Spinal cord (tissue), 10 donors: ENCODE measurements around the gene BLOC1S1. TPM values are rescaled to one million over a fixed set of nuclear protein-coding genes. Genes with fewer than 3 reads are reported as not detected.

ENCODE experiments used
- DNase-seq, 6 donors: peaks; one replicate each; pipeline versions ENCODE4 v3.0.0 to v3.0.0-alpha.2; 2013 to 2015; ENCODE audit warnings: low spot score in 6 of 6, low read depth in 4 of 6
- H3K27ac ChIP-seq: one replicate; pipeline ENCODE4 v1.5.1; 2013; ENCODE audit warnings: low read depth, low read length, control low read depth
- H3K27me3 ChIP-seq: one replicate; pipeline ENCODE4 v1.6.1; 2013; ENCODE audit warnings: low read length; ENCODE audit not compliant: control insufficient read depth, insufficient read depth
- H3K36me3 ChIP-seq: one replicate; pipeline ENCODE4 v1.6.1; 2013; ENCODE audit warnings: low read length; ENCODE audit not compliant: control insufficient read depth, insufficient read depth
- H3K4me1 ChIP-seq: one replicate; pipeline ENCODE4 v1.6.1; 2013; ENCODE audit warnings: low read length; ENCODE audit not compliant: control insufficient read depth, insufficient read depth
- H3K4me3 ChIP-seq: one replicate; pipeline ENCODE4 v1.5.1; 2013; ENCODE audit warnings: low read depth, low read length, control low read depth
- H3K9me3 ChIP-seq: one replicate; pipeline ENCODE4 v1.6.1; 2013; ENCODE audit warnings: low read length; ENCODE audit not compliant: control insufficient read depth, insufficient read depth
- WGBS: methylation state at CpG from one replicate; pipeline ENCODE4 v1.1.5; 2013; ENCODE audit warnings: missing lambda C conversion rate; ENCODE audit not compliant: insufficient coverage; 5-methylcytosine and 5-hydroxymethylcytosine counted together
- polyA plus RNA-seq, 2 donors: library from polyadenylated mRNA; unstranded; fragments of 120-200 nt; gene quantifications; one replicate each; pipeline ENCODE4 v1.2.1, GENCODE V29; 2013; ENCODE audit not compliant: insufficient read length in 2 of 2
- total RNA-seq, 2 donors: library from RNA; depleted of rRNA in 1 of 2; stranded (reverse); fragments of 120-200 nt in 1 of 2; fragments of >200 nt in 1 of 2; gene quantifications; one replicate each; pipeline versions ENCODE4 v1.2.3 to v1.2.4, GENCODE V29; 2013 to 2014
- donor health status: healthy.

Gene BLOC1S1
- total and polyA plus RNA-seq, 4 donors = 45.7 to 187 (median 148) TPM

DNA sequence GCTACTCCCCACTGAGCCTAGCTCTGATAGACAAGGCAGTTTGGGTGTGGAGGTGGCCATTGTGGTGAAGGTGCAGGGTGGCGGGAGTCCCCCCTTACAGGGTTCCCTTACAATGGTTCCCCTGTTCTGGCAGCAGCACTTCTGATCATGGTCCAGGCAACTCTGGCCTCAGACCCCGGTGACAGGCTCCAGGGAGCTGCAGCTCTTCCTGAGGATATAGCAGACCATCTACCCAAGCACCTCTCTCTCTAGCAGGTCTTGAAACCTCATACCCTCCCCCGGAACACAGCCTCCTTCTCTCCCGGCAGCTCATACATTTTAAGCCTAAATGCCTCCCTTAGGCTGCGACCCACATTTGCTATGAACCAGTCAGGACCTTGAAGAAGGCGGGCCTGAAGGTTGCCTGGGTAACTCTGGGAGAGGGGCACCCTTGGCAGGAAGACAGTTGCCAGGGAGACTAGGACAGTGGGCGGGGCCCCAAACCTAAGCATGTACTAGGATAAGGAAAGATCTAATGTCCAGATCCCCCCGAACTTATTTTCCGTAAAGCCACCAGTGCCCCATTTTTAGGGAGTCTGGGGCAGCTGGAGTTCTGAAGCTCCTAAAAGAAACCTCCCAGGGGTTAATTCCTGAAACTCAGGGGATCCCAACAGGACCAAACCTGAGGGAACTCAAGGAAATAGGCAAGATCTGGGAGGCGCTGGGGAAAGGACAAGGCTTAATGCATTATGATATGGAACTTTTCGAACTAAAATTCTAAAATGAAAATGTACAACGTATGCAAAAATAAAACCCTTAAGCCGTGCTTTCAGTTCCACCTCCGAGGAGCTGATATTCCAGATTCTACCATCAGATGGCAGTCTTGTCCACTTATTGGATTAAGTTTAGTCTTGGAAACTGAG, 22.5 kb downstream of the BLOC1S1 start:
- 0% methylated on average over 6 of the region's 14 CpGs for WGBS
- DNase-seq = peak in 5 of 6 donors; percentile 89 to 98 (median 96)
- Histone ChIP-seq H3K4me3 (peak overlapping the region; percentile 55), H3K4me1 (peaks cover 35% of the 10 kb centered on the region), H3K9me3 (no peaks in the 10 kb centered on the region), H3K27ac (peak overlapping the region; percentile 93), H3K36me3 (no peaks in the 10 kb centered on the region), H3K27me3 (no peaks in the 10 kb centered on the region)

DNA sequence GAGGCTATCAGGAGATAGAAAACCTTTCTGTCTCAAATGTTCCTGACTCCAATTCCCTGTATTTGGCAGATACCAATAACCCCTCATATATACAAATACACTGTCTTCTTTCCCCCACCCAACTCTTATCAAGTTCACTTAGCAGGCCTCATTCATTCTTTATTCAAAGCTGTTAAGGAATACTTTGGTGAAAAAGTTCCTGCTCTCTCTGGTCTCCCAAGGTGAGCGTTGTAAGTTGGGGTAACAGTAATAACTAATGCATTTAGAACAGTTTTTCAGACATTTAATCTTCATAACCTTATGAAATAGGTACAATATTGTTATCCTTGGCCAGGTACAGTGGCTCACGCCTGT, 23.2 kb downstream of the BLOC1S1 start:
- no peaks in the 10 kb centered on the region for H3K27me3 ChIP-seq
- H3K4me3 ChIP-seq = peak overlapping the region; percentile 55
- no peaks in the 10 kb centered on the region for H3K36me3 ChIP-seq
- WGBS = no CpG with 5 or more reads among the region's 2 CpGs
- no peak for DNase-seq
- H3K9me3 ChIP-seq = no peaks in the 10 kb centered on the region
- H3K27ac ChIP-seq = peak overlapping the region; percentile 93
- H3K4me1 ChIP-seq = peaks cover 39% of the 10 kb centered on the region

DNA sequence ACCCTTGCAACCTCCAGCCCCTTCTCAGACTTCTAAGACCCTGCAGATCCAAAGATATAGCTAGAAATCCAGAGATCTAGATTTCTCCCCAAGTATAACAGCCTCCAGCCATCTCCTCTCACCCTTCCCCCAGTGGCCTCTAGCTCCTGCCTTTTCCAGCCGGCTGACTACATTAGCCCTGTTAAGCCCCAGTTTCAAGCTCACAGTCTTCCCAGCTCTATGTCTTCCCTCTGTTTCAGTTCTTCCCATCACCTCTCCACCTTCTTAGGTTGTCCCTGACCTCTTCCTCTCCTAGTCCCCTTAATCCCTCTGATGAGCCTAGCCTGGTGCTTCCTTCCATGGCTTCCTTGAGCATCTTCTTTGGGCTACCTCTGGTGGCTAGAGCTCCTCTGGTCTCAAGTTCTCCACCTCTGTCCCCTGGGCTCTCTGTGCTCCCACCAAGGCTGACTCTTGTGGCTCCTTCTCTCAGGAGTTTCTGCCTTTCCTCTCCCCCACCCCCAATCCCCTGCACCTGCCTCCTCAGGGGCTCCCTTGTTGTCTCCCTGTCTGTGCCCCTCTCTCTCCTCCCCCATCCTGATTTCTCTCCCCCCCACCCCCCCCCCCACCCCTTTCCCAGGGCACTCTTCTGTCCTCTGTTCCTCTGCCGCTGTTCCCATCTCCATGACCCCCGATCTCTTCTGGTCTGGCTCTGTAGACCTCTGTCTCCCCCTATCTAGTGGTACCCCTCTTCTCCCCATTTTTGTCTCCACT, 26.3 kb downstream of the BLOC1S1 start:
- peak overlapping the region; percentile 35 for H3K4me3 ChIP-seq
- DNase-seq = no peak
- H3K27me3 ChIP-seq = no peaks in the 10 kb centered on the region
- WGBS = 16% methylated on average over 3 of the region's 3 CpGs
- H3K36me3 ChIP-seq = no peaks in the 10 kb centered on the region
- H3K4me1 ChIP-seq = peaks cover 44% of the 10 kb centered on the region
- peak overlapping the region; percentile 75 for H3K27ac ChIP-seq
- H3K9me3 ChIP-seq = no peaks in the 10 kb centered on the region

DNA sequence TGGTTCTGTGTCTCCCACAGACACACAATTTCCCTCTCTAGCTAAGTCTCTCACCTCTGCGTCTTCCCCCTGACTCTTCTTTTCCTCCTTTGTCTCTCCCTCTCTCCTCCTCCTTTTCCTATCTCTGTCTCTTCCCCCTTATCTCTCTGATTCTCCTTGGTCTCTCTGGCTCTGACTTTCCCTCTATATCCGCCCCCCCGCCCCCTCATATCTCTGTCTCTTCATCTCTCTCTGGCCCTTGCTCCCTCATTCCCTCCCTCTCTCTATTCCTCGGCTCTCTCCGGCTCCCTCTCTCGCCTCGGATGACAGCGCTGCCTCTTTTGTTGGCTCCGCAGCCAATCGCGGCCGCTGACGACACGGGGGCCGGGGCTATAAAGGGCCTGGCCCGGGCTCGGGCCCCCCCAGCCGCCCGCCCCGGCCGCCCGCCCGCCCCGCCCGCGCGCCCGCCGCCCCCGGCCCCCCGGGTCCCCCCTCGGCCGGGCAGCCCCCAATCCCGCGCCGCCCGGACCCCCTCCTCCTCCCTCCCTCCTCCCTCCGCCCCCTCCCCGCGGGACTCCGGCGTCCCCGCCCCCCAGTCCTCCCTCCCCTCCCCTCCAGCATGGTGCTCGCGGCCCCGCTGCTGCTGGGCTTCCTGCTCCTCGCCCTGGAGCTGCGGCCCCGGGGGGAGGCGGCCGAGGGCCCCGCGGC, 27.0 kb downstream of the BLOC1S1 start, which contains the start of gene GDF11:
TSS of gene GDF11 (plus strand) at position 404 of the 687 bp plus-strand sequence. CDS start at position 599, 195 bp downstream.
- H3K27me3 ChIP-seq = no peaks in the 10 kb centered on the region
- under 1% methylated on average over 17 of the region's 53 CpGs for WGBS
- H3K9me3 ChIP-seq = no peaks in the 10 kb centered on the region
- peak within 1 kb of the TSS; percentile 62 for H3K4me3 ChIP-seq
- no peaks in the 10 kb centered on the region for H3K36me3 ChIP-seq
- DNase-seq = peak in 4 of 6 donors; percentile 83 to 98 (median 92)
- H3K4me1 ChIP-seq = peaks cover 36% of the 10 kb centered on the region
- H3K27ac ChIP-seq = peak within 1 kb of the TSS; percentile 75

DNA sequence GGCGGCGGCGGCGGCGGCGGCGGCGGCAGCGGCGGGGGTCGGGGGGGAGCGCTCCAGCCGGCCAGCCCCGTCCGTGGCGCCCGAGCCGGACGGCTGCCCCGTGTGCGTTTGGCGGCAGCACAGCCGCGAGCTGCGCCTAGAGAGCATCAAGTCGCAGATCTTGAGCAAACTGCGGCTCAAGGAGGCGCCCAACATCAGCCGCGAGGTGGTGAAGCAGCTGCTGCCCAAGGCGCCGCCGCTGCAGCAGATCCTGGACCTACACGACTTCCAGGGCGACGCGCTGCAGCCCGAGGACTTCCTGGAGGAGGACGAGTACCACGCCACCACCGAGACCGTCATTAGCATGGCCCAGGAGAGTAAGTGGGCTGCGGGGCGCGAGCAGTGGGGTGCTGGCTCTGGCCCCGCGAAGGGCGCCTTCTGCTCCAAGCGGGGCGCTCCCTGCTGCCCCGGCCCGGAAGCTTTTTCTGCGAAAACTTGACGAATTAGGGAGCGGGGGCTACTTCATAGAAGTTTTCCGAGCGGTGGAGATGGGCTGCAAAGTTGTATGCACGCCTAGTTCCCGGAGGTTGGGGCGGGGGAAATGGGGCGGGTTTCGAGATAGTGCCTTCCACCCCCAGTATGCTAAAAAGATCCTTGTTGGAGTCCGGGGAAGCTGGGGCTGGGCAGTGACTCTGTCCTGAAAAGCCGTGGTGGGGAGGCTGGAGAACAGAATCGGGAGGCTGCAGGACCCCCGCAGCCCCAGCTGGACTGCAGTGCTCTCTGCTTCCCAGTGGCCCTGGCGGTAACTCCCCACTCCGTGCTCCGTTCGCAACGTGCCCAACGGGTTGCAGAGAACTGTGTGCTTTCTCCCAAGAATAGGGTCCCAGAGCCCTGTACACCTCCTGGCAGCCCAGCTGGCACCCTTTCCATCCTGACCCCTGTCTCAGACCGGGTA, 27.8 kb downstream of the BLOC1S1 start:
- Histone ChIP-seq H3K4me3 (peak overlapping the region; percentile 62), H3K4me1 (peaks cover 29% of the 10 kb centered on the region), H3K9me3 (no peaks in the 10 kb centered on the region), H3K27ac (peak overlapping the region; percentile 69), H3K27me3 (no peaks in the 10 kb centered on the region), H3K36me3 (peaks cover 5% of the 10 kb centered on the region)
- DNase-seq = peak in 2 of 6 donors; percentile 76 to 82
- whole genome bisulfite sequencing = under 1% methylated on average over 69 of the region's 73 CpGs

DNA sequence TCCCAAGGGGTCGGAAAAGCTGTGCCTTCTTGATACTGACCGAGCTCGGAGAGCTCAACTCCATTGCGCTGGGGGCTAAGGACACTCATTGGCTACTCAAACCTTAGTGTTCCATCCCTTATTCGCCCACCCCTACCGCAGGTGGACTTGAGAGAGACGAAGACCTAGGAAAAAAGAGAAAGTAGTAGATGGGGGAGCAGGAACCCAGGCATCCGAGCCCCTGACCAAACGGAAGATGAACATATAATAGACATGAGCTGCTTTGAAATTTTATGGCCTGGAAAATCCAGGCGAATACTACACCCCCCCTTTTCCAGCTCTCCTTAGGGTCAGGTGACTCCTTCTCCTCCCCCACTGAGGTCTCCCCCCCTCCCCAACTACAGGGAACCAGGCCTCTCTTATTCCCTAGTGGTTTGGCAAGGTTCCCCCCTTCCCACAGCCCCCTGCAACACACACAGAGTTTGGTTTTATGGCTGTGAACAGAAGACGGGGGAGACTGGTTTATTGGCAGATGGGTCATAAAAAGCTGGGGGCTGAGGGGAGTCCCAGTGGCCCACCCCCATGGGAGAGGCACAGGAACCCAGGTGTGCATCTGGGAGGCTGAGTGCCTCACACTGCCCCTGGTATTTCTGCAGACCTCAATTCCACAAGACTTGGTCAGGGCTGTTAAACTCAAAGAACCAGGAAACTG, 28.6 kb downstream of the BLOC1S1 start:
- H3K9me3 ChIP-seq = no peaks in the 10 kb centered on the region
- H3K4me1 ChIP-seq = peaks cover 29% of the 10 kb centered on the region
- H3K27ac ChIP-seq = peak overlapping the region; percentile 69
- peaks cover 14% of the 10 kb centered on the region for H3K36me3 ChIP-seq
- peak in 1 of 6 donors; percentile 22 for DNase-seq
- no peaks in the 10 kb centered on the region for H3K27me3 ChIP-seq
- WGBS = 4% methylated on average over 6 of the region's 11 CpGs
- H3K4me3 ChIP-seq = peak overlapping the region; percentile 62

DNA sequence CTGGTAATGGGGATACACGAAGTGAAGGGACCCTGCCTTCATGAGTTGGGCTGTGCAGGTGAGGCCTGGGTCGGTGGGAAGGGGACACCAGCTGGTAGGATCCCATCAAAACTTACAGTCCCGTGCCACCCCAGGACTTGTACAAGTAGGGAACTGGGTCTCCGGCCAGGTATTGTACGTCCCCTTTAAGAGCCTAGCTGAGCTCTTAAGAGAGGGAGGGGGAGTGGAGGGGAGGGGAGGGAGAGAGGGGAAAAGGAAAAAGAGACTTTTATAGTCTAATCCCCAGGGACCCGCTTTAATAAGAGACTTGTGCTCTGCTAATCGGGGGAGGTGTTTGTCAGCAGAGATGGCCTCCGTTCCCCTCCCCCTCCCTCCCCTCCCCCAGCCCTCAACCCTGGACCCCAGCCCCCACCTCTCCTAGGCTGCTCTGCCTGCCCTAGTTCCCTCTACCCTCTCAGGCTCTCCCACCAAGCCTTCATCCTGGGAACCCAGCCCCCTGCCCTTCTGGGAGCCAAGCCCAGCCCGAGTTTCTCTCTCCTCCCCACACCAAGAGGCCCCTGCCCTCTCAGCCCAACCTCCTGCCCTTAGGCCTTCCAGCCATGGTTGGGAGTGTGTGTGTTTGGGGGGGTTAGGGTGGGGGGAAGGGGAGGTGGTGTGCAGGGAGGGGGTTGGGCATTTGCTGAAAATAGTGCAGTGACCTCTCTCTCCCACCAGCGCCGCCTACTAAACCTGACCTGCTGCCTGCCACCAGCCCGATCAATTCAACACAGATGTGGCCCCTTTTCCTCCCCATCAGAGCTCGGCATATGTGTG, 29.7 kb downstream of the BLOC1S1 start:
- Histone ChIP-seq H3K4me1 (peaks cover 29% of the 10 kb centered on the region), H3K36me3 (peaks cover 21% of the 10 kb centered on the region), H3K4me3 (peak overlapping the region; percentile 62), H3K27ac (peak overlapping the region; percentile 82), H3K9me3 (no peaks in the 10 kb centered on the region), H3K27me3 (no peaks in the 10 kb centered on the region)
- 17% methylated on average over 7 of the region's 13 CpGs for WGBS
- DNase-seq = peak in 3 of 6 donors; percentile 50 to 93 (median 84)
